NCI-H510A (cell line): ENCODE results near the gene UBAC2.

Source experiments
- DNase-seq: peaks from one replicate; lab custom pipeline; 2025; lab: John Stamatoyannopoulos, UW

The UBAC2 gene

DNA sequence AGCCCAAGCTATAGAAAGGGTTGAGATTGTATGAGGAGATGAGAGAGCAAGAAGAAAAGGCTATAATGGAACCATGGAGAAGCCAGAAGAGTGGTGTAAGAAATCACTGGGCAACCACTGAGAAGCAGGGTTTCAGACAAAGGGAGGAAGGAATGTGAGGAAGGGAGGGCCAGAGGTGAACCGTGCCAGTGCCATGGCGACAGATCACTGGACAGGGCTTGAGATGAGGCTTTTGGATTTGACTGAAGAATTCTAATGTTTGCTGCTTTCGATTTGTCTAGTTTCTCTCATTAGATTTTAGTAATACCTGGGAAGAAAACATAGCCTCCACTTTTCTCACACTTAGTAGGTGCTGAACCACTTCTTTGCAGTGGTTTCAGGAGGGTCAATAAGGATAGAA is 112.8 kb downstream of the UBAC2 start:
- DNase-seq: no peak

DNA sequence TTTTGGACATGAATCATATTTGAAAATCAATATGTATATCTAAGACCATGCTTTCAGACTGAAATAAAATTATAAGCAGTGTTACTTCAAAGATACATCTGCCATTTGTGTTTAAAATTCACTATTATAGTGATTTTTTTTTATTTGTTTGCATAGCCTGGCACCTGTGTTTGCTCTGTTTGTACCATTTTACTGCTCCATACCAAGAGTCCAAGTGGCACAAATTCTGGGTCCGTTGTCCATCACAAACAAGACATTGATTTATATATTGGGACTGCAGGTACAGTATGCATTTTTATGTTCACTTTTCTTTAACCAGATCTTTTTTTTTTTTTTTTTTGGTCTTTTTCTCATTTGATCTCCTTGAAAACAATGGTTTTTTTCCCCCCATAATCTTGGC is 113.3 kb downstream of the UBAC2 start:
- no peak for DNase-seq

DNA sequence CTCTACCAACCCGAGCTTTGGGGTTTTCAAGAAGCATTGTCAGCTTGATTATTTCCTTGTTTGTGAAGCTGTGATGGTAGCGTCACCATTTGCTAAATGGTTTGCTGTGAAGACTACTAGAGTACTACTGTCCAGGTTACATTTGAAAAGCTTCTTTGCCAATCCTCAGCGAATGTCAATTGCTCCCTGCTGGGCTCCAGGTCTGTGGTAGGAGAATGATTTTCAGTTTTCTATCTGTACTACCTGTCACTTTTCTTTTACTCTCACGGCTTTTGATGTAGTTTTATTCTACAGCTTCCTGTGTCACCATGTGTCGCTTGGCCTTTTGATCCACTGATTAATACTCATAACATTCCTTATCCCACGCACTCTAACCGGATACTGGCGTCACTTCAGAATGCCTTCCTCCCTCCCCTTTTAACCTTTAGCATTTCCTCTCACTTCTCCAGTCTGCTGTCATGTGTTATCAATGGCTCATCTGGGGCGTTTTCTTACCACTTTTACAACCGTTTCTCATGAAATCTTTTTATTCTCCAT is 114.1 kb downstream of the UBAC2 start:
- no peak for DNase-seq

DNA sequence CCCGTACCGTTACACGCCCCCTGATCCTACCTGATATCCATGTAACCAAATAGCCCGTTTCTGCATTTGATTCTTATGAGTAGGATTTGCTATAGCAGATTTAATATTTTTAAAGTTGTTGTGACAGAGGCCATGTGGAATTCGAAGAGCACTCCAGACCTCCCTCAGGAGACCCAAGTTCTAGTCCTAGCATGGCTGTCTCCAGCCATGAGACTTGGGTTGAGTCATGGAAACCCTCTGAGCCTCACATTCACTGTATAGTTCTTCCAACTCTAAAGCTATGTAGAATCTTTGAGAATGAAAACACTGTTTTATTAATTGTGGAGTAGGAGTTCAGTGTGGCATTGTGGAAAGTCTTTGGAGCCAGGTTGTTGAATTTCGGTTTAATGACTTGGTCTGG is 114.5 kb downstream of the UBAC2 start:
- DNase-seq: no peak

DNA sequence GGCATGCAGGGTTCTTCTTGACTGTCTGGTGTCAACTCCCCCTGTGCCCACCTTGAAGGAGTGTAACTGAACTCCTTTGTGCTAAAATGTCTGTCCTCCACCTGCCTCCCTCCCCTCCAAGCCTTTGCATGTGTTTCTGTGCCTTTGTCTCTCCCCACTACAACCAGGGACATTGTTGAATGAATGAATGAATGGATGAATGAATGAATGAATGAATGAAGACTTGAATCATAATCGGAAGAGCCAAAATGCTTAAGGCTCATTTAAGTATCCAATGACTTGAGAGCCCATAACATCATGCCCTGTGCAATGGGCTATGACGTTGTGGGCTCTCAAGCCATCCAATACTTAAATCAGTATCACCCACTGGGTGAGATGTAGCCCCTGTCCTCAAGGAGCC is 115.6 kb downstream of the UBAC2 start:
- no peak for DNase-seq

DNA sequence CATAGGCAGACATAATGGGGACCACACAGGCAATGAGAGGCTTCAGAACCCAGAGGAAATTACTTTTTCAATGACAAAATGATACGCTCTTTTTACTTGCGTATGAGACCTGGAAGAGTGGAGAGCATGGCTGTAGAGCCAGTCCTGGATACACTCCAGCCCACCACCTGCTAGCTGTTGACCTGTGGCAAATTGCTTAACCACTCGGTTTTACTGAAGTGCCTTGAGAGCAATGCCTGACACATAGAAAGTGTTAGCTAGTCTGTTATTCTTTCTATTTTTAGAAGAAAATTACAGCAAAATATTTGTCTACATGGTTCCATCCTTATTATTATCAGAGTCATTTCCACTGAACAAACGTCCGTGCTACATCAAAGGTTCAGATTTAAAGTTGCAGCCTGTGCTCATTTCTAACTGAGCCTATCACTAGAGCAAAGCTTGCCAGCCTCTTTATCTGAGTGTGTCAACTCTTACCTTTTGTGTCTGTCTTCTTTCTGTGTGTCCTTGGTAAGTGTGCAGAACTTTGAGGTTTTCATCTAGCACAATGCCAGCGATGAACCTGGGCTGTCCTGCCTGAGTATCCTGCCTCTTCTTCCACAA is 116.1 kb downstream of the UBAC2 start:
- DNase-seq: peak; percentile 35

DNA sequence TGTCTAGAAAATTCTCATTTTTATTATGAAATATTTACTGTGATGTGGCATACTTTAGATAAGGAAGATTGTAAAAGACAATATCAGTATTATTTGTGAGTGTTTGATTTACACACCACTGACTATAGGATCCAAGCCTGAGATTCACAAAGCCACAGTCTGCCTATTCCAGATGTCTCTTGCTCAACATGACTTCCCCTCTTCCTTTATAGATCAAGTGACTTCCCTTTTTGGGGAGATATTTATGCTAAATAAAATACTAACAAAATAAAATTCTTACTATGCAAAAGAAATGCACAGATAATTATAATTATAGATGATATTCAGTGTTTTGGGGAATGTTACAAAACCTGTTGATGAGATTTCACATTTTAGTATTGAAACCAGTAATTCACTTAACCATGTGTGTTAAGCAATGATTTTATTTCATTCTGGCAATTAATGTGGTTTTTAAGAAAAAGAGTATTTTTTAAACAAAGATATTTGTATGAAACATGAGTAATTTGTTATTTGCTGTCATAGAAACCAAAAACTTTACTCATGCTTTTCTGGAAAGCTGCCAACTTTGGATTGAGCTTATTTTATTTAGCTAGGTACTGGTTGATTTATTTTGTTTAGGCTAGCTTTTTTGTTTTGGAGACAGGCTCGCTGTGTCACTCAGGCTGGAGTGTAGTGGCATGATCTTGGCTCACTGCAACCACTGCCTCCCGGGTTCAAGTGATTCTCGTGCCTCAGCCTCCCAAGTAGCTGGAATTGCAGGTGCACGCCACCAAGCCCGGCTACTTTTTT is 120.2 kb downstream of the UBAC2 start:
- DNase-seq: no peak

DNA sequence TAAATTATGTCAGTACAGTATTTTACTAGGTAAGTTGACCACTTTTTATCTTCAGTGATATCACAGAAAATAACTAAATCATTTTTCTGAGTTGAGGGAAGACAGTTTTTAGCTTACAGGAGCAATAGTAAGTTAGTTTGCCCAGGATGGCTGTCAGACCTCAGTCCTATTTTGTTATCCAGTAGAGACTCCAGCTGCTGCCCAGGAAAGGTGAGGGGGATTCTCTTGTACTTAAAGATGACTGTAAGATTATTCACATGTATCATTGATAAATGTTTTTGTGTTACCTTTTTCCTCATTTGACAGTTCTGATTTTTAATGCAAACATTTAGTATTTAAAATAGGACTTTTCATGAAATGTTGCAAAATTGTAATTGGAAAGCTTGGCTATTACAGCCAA is 121.1 kb downstream of the UBAC2 start:
- no peak for DNase-seq

DNA sequence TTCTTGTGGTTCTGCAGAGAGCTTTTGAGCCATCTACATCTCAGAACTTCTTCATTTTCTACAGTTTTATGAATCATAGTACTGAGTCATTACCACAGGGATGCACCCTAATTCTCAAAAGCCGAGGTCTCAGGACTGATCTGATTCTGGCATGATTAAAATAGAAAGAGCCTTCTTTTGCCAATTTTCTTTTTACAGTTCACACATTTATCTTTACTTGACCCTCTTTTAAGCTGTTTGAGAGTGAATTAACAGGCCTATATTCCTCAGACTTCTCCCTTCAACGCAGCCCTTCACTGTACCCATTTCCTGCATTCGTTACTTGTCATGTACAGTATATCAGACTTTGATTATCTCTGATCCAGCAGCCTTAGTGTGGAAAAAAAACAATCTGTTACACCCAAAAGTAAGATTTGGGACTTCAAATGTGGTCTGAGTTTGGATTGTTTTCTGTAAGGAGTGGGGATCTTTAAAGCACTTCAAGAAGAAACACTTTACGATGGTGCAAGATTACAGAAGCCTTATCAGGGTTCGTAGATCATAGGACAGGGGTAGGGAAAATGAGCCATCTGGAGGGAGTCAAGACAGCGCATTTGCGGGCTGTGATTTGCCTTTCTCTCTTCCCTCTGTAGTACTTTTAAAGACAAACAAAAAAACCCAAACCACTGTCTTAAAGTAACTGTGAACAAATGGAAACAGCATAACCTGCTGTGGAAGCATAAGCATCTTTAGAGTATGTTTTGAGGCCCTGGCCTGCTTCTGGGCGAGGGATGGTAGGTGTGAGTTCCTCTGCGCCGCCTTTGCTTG is 121.8 kb downstream of the UBAC2 start:
- no peak for DNase-seq

DNA sequence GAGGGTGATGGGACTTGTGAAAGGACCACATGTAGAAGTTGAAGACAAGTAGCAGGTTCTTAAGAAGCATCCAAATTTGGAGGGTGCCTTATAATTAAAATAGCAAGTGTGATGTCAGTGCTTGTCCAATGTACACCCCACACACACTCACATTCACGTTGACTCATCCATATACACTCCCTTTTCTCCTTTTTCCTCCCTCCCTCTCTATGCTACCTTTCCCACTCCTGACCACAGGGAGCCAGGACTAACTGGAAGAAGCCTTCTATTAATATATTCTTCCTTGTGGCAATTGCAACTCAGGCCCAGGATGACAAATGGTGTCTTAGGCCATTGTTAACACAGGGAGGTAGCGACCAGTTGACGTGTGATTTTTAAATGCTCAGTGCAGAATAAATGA is 122.8 kb downstream of the UBAC2 start:
- DNase-seq: no peak

DNA sequence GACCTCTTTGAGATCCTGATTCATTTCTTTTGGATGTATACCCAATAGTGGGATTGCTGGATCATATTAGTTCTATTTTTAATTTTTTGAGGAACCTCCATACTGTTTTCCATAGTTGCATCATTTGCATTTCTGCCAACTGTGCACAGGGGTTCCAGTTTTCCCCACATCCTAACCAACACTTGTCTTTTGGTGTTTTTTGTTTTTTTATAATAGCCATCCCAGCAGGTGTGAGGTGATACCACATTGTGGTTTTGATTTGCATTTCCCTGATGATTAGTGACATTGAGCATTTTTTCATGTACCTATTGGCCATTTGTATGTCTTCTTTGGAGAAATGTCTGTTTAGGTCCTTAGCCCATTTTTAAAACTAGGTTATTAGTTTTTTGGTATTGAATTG is 125.4 kb downstream of the UBAC2 start:
- no peak for DNase-seq

DNA sequence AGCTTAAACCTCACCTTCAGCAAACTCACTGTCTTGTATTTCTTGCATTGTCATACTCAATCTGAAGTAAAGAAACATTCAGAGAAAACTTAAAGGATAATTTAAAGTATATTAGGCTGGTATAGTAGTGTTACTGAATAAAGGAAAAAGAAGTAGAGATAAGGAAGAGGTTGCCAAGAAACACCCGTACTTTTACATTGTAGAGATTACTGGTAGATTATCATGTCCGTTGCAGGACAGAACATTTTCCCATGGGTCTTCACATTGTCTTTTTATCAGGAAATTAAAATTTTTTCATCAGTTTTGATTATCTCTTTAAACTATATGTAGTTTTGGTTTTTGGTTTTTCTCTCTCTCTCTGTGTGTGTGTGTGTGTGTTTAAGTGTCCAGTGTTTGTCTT is 126.5 kb downstream of the UBAC2 start:
- DNase-seq: no peak

DNA sequence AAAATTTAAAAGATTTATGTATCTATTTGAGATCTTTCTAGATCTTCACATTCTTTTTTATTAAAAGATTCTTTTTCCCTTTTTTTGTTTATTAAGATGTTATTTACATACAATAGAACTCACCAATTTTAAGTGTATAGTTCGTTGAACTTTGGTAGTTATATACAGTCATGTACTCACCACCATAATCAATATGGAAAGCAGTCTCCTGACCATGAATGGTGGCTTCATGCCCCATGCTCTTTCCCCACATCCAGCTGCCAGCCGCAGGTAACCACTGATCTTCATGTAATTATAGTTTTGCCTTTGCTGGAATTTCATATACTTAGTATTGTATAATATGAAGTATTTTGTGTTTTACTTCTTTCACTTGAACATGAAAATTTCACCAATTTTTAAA is 127.1 kb downstream of the UBAC2 start:
- DNase-seq: no peak

DNA sequence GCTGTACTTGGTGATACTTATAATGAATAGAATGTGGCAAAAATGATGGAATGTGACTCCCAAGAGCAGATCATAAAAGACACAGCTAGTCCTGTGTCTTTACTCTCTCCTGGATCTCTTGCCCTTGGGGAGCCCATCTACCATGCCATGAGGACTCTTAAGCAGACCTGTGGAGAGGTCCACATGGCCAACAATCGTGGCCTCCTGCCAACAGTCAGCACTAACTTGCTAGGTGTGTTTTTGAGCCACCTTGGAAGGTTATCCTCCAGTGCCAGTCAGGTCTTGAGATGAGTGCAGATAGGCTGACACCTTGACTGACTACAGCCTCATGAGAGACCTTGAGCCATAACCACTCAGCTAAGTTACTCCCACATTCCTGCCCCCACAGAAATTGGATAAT is 128.8 kb downstream of the UBAC2 start:
- DNase-seq: no peak

DNA sequence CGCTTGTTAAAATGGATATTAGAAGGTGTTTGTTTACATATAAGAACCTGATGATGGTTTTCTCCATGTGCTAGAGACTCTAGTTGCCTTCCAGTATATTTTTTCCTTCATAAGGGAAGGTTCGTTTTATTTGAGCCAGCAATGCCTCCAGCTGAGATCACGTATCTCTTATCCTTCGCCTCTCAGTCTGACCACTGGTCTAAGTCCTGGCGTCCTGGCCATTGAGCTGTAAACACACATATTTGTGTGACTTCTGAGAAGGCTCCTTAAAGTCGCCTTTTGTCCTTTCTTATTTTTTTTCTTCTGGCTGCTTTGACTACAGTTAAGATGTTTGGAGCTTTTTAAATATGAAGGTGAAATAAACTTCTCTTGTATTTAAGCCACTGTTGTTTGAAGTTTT is 130.3 kb downstream of the UBAC2 start:
- no peak for DNase-seq

DNA sequence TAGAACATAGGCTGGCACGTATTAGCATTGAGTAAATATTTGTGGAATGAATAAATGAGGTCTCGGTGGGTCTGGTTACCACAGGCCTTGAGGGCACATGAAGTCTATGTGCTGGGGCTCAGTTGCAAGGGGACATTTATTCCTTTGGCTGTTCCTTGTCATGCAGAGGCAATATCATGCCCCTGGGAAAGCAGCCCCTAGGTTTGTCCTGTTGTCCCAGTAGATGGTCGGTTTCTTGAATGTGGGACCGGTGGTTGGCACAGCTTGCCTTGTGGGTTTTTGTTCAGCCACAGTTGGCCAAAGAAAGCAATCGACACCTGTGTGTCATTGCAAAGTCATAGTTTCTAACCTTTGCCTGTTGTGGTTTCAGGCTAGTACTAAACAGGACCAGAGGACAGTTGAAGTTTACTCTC is 131.2 kb downstream of the UBAC2 start:
- no peak for DNase-seq

DNA sequence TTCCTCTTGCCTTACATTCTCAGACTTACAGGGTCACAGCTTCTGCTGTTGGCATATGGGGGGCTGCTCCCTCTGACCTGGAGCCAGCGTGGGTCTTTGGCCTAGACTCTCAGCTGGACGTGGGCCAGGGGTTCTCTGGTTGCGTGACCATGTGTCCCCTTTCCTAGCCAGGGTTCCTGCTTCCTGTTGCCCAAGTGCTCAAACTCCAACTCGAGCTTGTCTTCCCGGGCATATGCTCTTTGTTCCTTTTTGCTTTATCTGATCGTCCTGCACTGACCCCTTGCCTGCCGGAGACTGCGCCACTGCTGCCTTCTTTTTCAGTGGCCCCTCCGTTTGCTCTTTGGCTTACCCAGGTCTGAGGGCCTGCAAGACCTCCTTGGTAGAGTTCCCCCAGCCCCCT is 131.8 kb downstream of the UBAC2 start:
- DNase-seq: no peak

DNA sequence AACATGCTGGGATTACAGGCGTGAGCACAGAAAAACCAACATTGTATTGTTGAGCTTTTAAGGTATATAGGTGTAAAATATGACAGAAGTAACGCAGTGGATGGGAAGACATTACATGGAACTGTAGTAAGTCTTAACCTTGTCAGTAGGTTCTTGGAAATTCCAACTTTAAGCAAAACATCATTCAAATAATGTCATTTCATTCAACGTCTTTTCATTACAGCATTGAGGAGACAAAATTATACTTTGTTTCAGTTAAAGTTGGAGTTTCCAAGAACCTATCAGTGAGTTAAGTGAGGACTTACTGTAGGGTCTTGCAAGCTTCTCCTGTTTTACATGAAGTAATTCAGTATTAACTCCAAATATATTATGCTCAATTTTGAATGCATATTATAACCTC is 133.6 kb downstream of the UBAC2 start:
- no peak for DNase-seq

DNA sequence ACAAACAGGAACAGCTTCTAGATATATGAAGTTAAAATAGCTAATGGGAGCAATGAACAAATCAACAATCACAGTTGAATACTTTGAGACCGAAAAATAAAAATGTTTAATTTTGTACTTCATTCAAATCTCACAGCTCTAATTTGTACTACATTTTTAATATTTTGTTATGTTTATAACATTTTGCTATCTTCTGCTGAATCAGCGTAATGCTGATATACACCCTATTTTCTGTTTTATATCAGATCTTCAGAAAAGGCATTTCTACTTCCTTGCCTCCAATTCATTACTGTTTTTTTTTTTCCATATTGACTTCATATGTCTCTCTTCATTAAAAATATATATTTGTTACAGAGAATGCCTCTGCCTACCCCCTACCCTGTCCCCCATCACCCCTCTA is 134.4 kb downstream of the UBAC2 start:
- DNase-seq: no peak

DNA sequence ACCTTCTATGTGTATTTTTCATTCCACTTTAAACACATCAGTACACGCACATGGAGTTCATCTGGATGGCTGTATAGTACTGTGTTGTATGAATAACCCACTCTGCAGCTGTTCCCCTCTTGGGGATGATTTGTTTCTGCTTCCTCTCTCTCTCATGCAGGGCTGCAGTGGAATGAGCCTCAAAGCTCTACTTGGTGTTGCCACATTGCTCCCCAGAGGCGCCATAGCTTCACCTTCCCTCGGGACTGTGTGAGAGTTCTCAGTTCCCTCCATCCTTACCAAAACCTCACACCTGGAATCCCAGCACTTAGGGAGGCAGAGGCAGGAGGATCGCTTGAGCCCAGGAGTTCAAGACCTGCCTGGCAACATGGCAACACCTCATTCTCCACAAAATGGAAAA is 134.9 kb downstream of the UBAC2 start:
- no peak for DNase-seq

DNA sequence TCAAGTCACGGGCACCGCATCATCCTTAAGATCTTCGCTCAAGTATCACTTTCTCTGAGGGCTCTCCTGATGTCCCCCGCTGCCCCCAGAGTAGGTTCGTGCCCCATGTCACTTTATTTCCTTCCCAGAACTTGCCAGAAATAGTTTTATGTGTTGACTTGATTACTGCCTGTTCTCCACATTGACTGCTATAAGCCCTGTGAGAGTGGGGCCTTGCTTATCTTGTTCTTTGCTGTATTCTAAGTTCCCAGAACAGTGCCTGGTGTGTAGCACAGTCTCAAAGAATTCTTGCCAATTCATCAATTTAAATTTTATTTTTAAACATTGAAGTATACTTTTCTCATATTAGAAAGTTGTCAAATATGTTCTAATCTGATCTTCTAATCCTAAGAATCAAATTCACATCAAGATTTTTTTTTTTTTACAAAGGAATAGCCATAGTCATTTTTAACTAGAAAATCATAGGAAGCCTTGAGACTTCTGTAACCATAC is 138.6 kb downstream of the UBAC2 start:
- DNase-seq: no peak

DNA sequence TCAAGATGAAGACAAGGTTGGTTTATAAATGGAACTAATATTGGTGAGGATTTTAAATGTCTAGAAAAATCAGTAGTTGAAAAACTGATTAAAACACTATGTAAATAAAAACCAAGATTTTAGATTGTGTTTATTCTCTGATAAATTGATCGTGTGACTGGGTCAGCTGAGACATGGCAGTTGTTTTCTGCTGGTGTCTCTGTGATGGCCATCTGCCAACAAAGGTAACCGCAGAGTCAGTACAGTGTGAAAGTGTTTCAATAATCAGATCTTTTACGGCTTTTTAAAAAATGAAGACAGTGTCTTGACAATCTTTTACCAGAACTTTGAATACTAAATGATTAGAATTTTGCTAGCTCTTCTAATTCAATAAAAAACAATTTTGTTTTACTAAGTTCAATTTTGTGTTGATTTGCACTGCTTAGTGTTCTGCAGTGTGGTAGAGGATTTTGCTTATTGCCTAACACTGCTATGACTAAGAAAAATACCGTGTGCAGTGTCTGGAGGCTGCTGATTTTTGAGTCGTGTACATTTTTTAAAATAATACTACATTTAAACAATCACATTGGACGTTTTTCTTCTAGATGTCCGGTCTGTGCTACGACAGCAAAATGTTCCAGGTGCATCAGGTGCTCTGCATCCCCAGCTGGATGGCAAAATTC is 139.2 kb downstream of the UBAC2 start:
- DNase-seq: no peak
